ENCODE results near the gene TMEM108. TPM values are rescaled to one million over a fixed set of nuclear protein-coding genes. Genes with fewer than 3 reads are reported as not detected.
"Not testable (repeated sequence)": the region's sequence is repeated elsewhere in the genome, so short reads cannot be mapped to it uniquely, and the experiment has no call there.

TMEM108 gene
- 28.5 TPM for polyA plus RNA-seq (ENCODE audit: insufficient read length)

GRCh38 chr3:133038089-133038730 lies at the start of gene TMEM108:
TMEM108 (plus strand) TSS chr3:133038391.
- peak; percentile 64 for DNase-seq

- no peak for DNase-seq
Measured at GRCh38 chr3:132995971-132996370, 42.2 kb upstream of the TMEM108 start.

GRCh38 chr3:132997404-132998185 lies 40.6 kb upstream of the TMEM108 start:
- DNase-seq = no peak

GRCh38 chr3:133005032-133005431 lies 33.2 kb upstream of the TMEM108 start:
- DNase-seq = not testable (repeated sequence)

GRCh38 chr3:133007601-133008000 lies 30.6 kb upstream of the TMEM108 start:
- no peak for DNase-seq

- DNase-seq = no peak
Measured at GRCh38 chr3:133014325-133014724, 23.9 kb upstream of the TMEM108 start.

- DNase-seq = not testable (repeated sequence)
Measured at GRCh38 chr3:133015573-133015972, 22.6 kb upstream of the TMEM108 start.

- no peak for DNase-seq
Measured at GRCh38 chr3:133016838-133017309, 21.3 kb upstream of the TMEM108 start.

GRCh38 chr3:133018921-133019320 lies 19.3 kb upstream of the TMEM108 start:
- no peak for DNase-seq

- no peak for DNase-seq
Measured at GRCh38 chr3:133021206-133021605, 17.0 kb upstream of the TMEM108 start.

- DNase-seq = no peak
Measured at GRCh38 chr3:133023362-133023761, 14.8 kb upstream of the TMEM108 start.

- DNase-seq = no peak
Measured at GRCh38 chr3:133025546-133025945, 12.6 kb upstream of the TMEM108 start.

- DNase-seq = no peak
Measured at GRCh38 chr3:133032301-133032700, 5.9 kb upstream of the TMEM108 start.

GRCh38 chr3:133037436-133037835 lies 755 bp upstream of the TMEM108 start:
- DNase-seq = no peak

GRCh38 chr3:133038731-133039375 lies 662 bp downstream of the TMEM108 start:
- no peak for DNase-seq

GRCh38 chr3:133040696-133041523 lies 2.7 kb downstream of the TMEM108 start:
- DNase-seq = peak; percentile 79

GRCh38 chr3:133041524-133041829 lies 3.3 kb downstream of the TMEM108 start:
- DNase-seq = no peak

GRCh38 chr3:133042778-133043177 lies 4.6 kb downstream of the TMEM108 start:
- no peak for DNase-seq

GRCh38 chr3:133047980-133048379 lies 9.8 kb downstream of the TMEM108 start:
- DNase-seq = no peak

GRCh38 chr3:133049491-133049890 lies 11.3 kb downstream of the TMEM108 start:
- DNase-seq = no peak

- no peak for DNase-seq
Measured at GRCh38 chr3:133050891-133051290, 12.7 kb downstream of the TMEM108 start.

- no peak for DNase-seq
Measured at GRCh38 chr3:133053532-133053931, 15.3 kb downstream of the TMEM108 start.

- DNase-seq = no peak
Measured at GRCh38 chr3:133054586-133054985, 16.4 kb downstream of the TMEM108 start.

Measured in hindlimb muscle (tissue), 1 donor.